ENCODE measurements around the gene ADM2. TPM values are rescaled to one million over a fixed set of nuclear protein-coding genes. Genes with fewer than 3 reads are reported as not detected.

ADM2 gene
- total and polyA plus RNA-seq, 2 of the 13 experiments (the other 11 are each of a cell fraction or from before 2014, with no cell fraction given): 1.2 to 3.0 TPM

- TF ChIP-seq PATZ1 (CRISPR knock-in tag; IDR thresholded peaks at IDR 0.05) (0 out of 2 replicates have a peak, but pooled peaks have one; percentile 25), TAF1 (CRISPR knock-in tag; IDR thresholded peaks at IDR 0.05) (peak; percentile 48), STAT5B (CRISPR knock-in tag; IDR thresholded peaks at IDR 0.05) (0 out of 2 replicates have a peak, but pooled peaks have one; percentile 31), ZBTB40 (IDR thresholded peaks at IDR 0.05) (no peak), ZBTB40 (CRISPR knock-in tag; IDR thresholded peaks at IDR 0.05) (0 out of 2 replicates have a peak, but pooled peaks have one; percentile 40), GATAD1 (CRISPR knock-in tag; IDR thresholded peaks at IDR 0.05) (0 out of 2 replicates have a peak, but pooled peaks have one; percentile 31), ARNT2 (CRISPR knock-in tag; IDR thresholded peaks at IDR 0.05; ENCODE audit: low read depth) (peak; percentile 52; the same call in 1 of the 2 replicates), NFYB (CRISPR knock-in tag; IDR thresholded peaks at IDR 0.05) (0 out of 2 replicates have a peak, but pooled peaks have one; percentile 17), SP5 (CRISPR knock-in tag; IDR thresholded peaks at IDR 0.05; ENCODE audit: borderline replicate concordance, low read depth) (peak; percentile 54), ZMAT3 (CRISPR knock-in tag; conservative IDR thresholded peaks at IDR 0.05) (0 out of 2 replicates have a peak, but pooled peaks have one; percentile 32), ZNF720 (CRISPR knock-in tag; IDR thresholded peaks at IDR 0.05) (no peak), POLR2A (IDR thresholded peaks at IDR 0.05; ENCODE audit: insufficient read depth in 1 of 2, low read depth in 2 of 2, low read length in 2 of 2) (peak; percentile 34 to 82; a peak in 3 of 4 replicates), HDAC2 (CRISPR knock-in tag; IDR thresholded peaks at IDR 0.05) (0 out of 2 replicates have a peak, but pooled peaks have one; percentile 15), SIN3A (IDR thresholded peaks at IDR 0.05; ENCODE audit: borderline replicate concordance, low read depth, low read length) (peak; percentile 89; the same call in 1 of the 2 replicates), MXI1 (IDR thresholded peaks at IDR 0.05; ENCODE audit: borderline replicate concordance, low read depth, low read length) (peak; percentile 75; the same call in 1 of the 3 replicates), HOXA3 (CRISPR knock-in tag; IDR thresholded peaks at IDR 0.05) (peak; percentile 43), ZNF792 (CRISPR knock-in tag; IDR thresholded peaks at IDR 0.05) (0 out of 2 replicates have a peak, but pooled peaks have one; percentile 41), KDM5B (CRISPR knock-in tag; IDR thresholded peaks at IDR 0.05; ENCODE audit: borderline replicate concordance) (0 out of 2 replicates have a peak, but pooled peaks have one; percentile 48), ZBTB7A (CRISPR knock-in tag; IDR thresholded peaks at IDR 0.05) (no peak), HDAC1 (CRISPR knock-in tag; IDR thresholded peaks at IDR 0.05) (peak; percentile 56), ZNF543 (CRISPR knock-in tag; IDR thresholded peaks at IDR 0.05) (peak; percentile 58; the same call in 1 of the 2 replicates)
Observed at GRCh38 chr22:50507421-50507990, 26.2 kb downstream of the ADM2 start, which contains the start of gene LMF2 (continued).

Data from HepG2 (cell line).